Osteoblast (primary cell): ENCODE measurements around the gene IL17REL. TPM values are rescaled to one million over a fixed set of nuclear protein-coding genes. Genes with fewer than 3 reads are reported as not detected.

ENCODE experiments used
- DNase-seq: peaks from one replicate; pipeline ENCODE4 v3.0.0; 2011; ENCODE audit warnings: low spot score, mixed read lengths; ENCODE audit not compliant: insufficient read length; ENCODE audit errors: missing footprints
- H2AFZ ChIP-seq: 2 replicates; pipeline ENCODE4 v1.6.0; 2011; ENCODE audit warnings: mild to moderate bottlenecking, low read length
- H3K27ac ChIP-seq: 2 replicates; pipeline ENCODE4 v1.5.1; 2011; ENCODE audit warnings: mild to moderate bottlenecking, low read depth, low read length, moderate library complexity
- H3K27me3 ChIP-seq: 2 replicates; pipeline ENCODE4 v1.6.0; 2012; ENCODE audit warnings: mild to moderate bottlenecking, control low read depth, inconsistent platforms, low read length, moderate library complexity; ENCODE audit not compliant: insufficient read depth
- H3K36me3 ChIP-seq: 2 replicates; pipeline ENCODE4 v1.5.1; 2011; ENCODE audit warnings: mild to moderate bottlenecking, low read length, control low read depth, moderate library complexity; ENCODE audit not compliant: insufficient read depth
- H3K4me1 ChIP-seq: 2 replicates; pipeline ENCODE4 v1.5.1; 2011; ENCODE audit warnings: mild to moderate bottlenecking, low read length, control low read depth, moderate library complexity; ENCODE audit not compliant: insufficient read depth
- H3K4me2 ChIP-seq: 2 replicates; pipeline ENCODE4 v1.6.0; 2011; ENCODE audit warnings: mild to moderate bottlenecking, low read length; ENCODE audit not compliant: insufficient read depth
- H3K4me3 ChIP-seq: fragments of 200-600 bp; sonication (generic); 3 replicates; pipeline ENCODE4 v1.5.1; 2012; ENCODE audit warnings: mild to moderate bottlenecking, low read length, inconsistent platforms; ENCODE audit not compliant: insufficient read depth
- H3K79me2 ChIP-seq: 2 replicates; pipeline ENCODE4 v1.6.0; 2012; ENCODE audit warnings: mild to moderate bottlenecking, low read length, control low read depth, inconsistent platforms; ENCODE audit not compliant: insufficient read depth
- H3K9me3 ChIP-seq: 2 replicates; pipeline ENCODE4 v1.5.1; 2011; ENCODE audit warnings: low read depth, low read length, control low read depth
- H4K20me1 ChIP-seq: 2 replicates; pipeline ENCODE4 v1.6.0; 2012; ENCODE audit warnings: mild to moderate bottlenecking, low read length, control low read depth; ENCODE audit not compliant: insufficient read depth
- CTCF ChIP-seq: IDR thresholded peaks from 2 replicates; pipeline ENCODE4 v1.5.1; 2011; ENCODE audit warnings: mild to moderate bottlenecking, low read depth, low read length, moderate library complexity; ENCODE audit errors: extremely low read depth
- total RNA-seq: library from RNA; depleted of rRNA; stranded (reverse); fragments of >200 nt; gene quantifications from 2 replicates; pipeline ENCODE4 v1.2.3, GENCODE V29; 2012

IL17REL gene
- total RNA-seq, 1 donor, result not detected

- H3K4me3 ChIP-seq, result peak overlapping the region; percentile 78
- peaks cover 35% of the 10 kb centered on the region for H3K79me2 ChIP-seq
- H3K9me3 ChIP-seq, result no peaks in the 10 kb centered on the region
- H2AFZ ChIP-seq, result no peak overlapping the region
- peak overlapping the region; percentile 53 for H3K27ac ChIP-seq
- no peak for TF ChIP-seq CTCF
- peak overlapping the region; percentile 86 for H3K4me2 ChIP-seq
- H3K27me3 ChIP-seq, result no peaks in the 10 kb centered on the region
- H3K36me3 ChIP-seq, result peaks cover 14% of the 10 kb centered on the region
- H3K4me1 ChIP-seq, result peaks cover 17% of the 10 kb centered on the region
- peaks cover 13% of the 10 kb centered on the region for H4K20me1 ChIP-seq
- DNase-seq, result peak; percentile 93
These were observed 51.5 kb downstream of the IL17REL start for GRCh38 chr22:49961005-49961600.

- DNase-seq, result peak; percentile 100
- peaks cover 13% of the 10 kb centered on the region for H4K20me1 ChIP-seq
These were observed 52.2 kb downstream of the IL17REL start, which contains the start of gene PIM3 for GRCh38 chr22:49960159-49961004. PIM3 (plus strand) TSS chr22:49960772; CDS start chr22:49960948, 176 bp downstream.

DNA sequence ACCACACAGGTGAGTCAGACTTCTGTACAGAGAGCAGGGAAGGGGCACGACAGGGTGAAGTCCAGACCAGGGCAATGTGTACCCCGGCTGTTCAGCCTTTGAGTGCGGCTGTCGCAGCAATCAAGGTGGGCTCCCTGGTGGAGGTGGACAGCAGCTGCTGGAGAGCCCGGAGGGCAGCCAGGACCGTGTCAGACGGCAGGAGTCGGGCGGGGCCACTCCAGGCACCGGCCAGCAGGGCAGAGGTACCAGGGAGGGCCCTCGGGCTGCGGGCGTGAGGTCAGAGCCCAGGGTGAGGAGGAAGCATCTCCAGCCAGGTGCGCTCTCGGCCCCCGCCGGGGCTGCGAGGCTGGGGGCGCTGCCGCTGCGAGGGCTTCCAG, 52.8 kb downstream of the IL17REL start:
- Histone ChIP-seq H4K20me1 (peaks cover 13% of the 10 kb centered on the region), H3K27me3 (no peaks in the 10 kb centered on the region), H3K4me3 (peak overlapping the region; percentile 78), H3K36me3 (peaks cover 14% of the 10 kb centered on the region), H3K9me3 (no peaks in the 10 kb centered on the region), H3K4me2 (peak overlapping the region; percentile 84), H3K4me1 (peaks cover 17% of the 10 kb centered on the region), H2AFZ (peak overlapping the region; percentile 72), H3K27ac (peak overlapping the region; percentile 32), H3K79me2 (peaks cover 32% of the 10 kb centered on the region)
- DNase-seq, result peak; percentile 98
- TF ChIP-seq CTCF, result no peak

More at GRCh38 chr22:49960159-49961004, 52.2 kb downstream of the IL17REL start, which contains the start of gene PIM3:
- H3K27me3 ChIP-seq, result no peaks in the 10 kb centered on the region
- no peaks in the 10 kb centered on the region for H3K9me3 ChIP-seq
- peaks cover 17% of the 10 kb centered on the region for H3K4me1 ChIP-seq
- H3K36me3 ChIP-seq, result peaks cover 14% of the 10 kb centered on the region
- H3K4me2 ChIP-seq, result peak within 1 kb of the TSS; percentile 86
- H3K4me3 ChIP-seq, result peak within 1 kb of the TSS; percentile 78
- TF ChIP-seq CTCF, result no peak
- peak within 1 kb of the TSS; percentile 72 for H2AFZ ChIP-seq
- H3K79me2 ChIP-seq, result peaks cover 35% of the 10 kb centered on the region
- H3K27ac ChIP-seq, result peak within 1 kb of the TSS; percentile 53
